Spinal cord (tissue), 10 donors: ENCODE measurements around the gene LIMS1. TPM values are rescaled to one million over a fixed set of nuclear protein-coding genes. Genes with fewer than 3 reads are reported as not detected.
A peak's percentile ranks its signal among the peaks of the same experiment; 100 is the strongest.
"Not testable (repeated sequence)": the region's sequence is repeated elsewhere in the genome, so short reads cannot be mapped to it uniquely, and the experiment has no call there.

Source experiments
- DNase-seq, 6 donors: peaks; one replicate each; pipeline versions ENCODE4 v3.0.0 to v3.0.0-alpha.2; 2013 to 2015; ENCODE audit warnings: low spot score in 6 of 6, low read depth in 4 of 6
- H3K27ac ChIP-seq: one replicate; pipeline ENCODE4 v1.5.1; 2013; ENCODE audit warnings: low read depth, low read length, control low read depth
- H3K27me3 ChIP-seq: one replicate; pipeline ENCODE4 v1.6.1; 2013; ENCODE audit warnings: low read length; ENCODE audit not compliant: control insufficient read depth, insufficient read depth
- H3K36me3 ChIP-seq: one replicate; pipeline ENCODE4 v1.6.1; 2013; ENCODE audit warnings: low read length; ENCODE audit not compliant: control insufficient read depth, insufficient read depth
- H3K4me1 ChIP-seq: one replicate; pipeline ENCODE4 v1.6.1; 2013; ENCODE audit warnings: low read length; ENCODE audit not compliant: control insufficient read depth, insufficient read depth
- H3K4me3 ChIP-seq: one replicate; pipeline ENCODE4 v1.5.1; 2013; ENCODE audit warnings: low read depth, low read length, control low read depth
- H3K9me3 ChIP-seq: one replicate; pipeline ENCODE4 v1.6.1; 2013; ENCODE audit warnings: low read length; ENCODE audit not compliant: control insufficient read depth, insufficient read depth
- WGBS: methylation state at CpG from one replicate; pipeline ENCODE4 v1.1.5; 2013; ENCODE audit warnings: missing lambda C conversion rate; ENCODE audit not compliant: insufficient coverage; 5-methylcytosine and 5-hydroxymethylcytosine counted together
- polyA plus RNA-seq, 2 donors: library from polyadenylated mRNA; unstranded; fragments of 120-200 nt; gene quantifications; one replicate each; pipeline ENCODE4 v1.2.1, GENCODE V29; 2013; ENCODE audit not compliant: insufficient read length in 2 of 2
- total RNA-seq, 2 donors: library from RNA; depleted of rRNA in 1 of 2; stranded (reverse); fragments of 120-200 nt in 1 of 2; fragments of >200 nt in 1 of 2; gene quantifications; one replicate each; pipeline versions ENCODE4 v1.2.3 to v1.2.4, GENCODE V29; 2013 to 2014
- donor health status: healthy.

Gene LIMS1
- total and polyA plus RNA-seq, 4 donors, result 26.2 to 46.1 (median 38.7) TPM

DNA sequence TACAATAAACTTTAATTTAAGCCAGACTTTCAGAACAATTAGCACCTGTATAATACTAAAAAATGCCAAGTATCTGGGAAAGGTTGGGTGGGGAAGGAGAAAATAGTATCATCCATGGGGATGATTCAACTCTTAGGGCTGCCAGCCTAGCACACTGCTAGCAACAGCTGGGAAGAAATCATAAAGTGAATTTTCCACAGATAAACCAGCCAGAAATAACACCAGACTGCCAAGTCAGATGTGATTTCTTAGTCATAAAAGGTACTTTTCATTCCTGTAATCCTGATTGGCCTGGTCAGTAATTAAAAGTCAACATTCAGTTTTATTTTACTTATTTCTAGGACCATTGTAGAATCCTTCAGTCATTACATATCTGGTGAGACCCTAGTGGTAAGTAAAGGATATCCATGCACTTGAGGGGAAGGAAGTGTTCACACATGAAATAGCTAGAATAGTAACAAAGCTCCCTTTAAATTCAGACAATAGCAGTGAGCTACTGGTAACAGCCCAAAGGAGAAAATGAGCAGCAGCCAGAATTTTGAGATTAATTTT, 59.4 kb downstream of the LIMS1 start:
- H3K27me3 ChIP-seq, result no peaks in the 10 kb centered on the region
- peak in 2 of 6 donors; percentile 41 to 44 for DNase-seq
- peak overlapping the region; percentile 65 for H3K27ac ChIP-seq
- no peaks in the 10 kb centered on the region for H3K9me3 ChIP-seq
- H3K4me1 ChIP-seq, result no peaks in the 10 kb centered on the region
- H3K4me3 ChIP-seq, result no peak overlapping the region
- H3K36me3 ChIP-seq, result no peaks in the 10 kb centered on the region

DNA sequence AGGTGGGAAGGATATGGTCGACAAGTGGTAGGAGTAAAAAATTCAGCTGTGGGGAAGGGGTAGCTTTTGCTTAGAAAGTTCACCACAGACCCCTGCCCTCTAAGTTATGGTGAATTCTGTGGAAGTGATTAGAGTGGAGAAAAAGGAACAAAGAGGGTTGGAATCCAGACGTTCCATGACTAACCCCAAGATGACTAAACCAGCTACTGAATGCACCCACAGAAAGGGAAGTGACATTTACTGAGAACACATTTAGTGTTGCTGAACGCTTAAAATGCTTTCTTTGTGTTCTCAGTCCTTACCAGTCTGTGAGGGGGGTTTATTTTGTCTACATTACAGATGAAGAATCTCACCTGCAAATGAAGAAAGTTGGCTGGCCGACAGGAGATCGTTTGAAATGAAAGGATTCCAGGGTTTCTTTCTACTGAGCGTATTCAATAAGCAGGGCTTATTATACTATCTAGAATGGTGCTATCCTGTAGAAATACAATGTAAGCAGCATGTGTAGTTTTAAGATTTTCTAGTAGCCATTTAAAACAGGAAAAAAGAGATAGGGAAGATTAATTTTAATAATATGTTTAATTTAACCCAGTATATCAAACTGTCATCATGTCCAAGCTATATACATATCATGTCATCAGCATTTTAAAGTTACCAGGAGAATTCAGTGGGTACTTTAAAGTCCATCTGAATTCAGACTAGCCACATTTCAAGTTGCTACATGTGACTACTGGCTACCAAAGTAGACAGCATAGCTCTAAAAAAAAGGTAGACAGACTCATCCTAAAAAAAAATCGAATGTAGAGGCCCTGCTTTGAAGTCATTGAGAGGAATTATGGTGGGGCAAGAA, 60.1 kb downstream of the LIMS1 start:
- Histone ChIP-seq H3K4me1 (no peaks in the 10 kb centered on the region), H3K27me3 (no peaks in the 10 kb centered on the region), H3K9me3 (no peaks in the 10 kb centered on the region), H3K36me3 (no peaks in the 10 kb centered on the region), H3K27ac (peak overlapping the region; percentile 65), H3K4me3 (no peak overlapping the region)
- WGBS, result 22% methylated on average over 1 of the region's 7 CpGs
- peak in 1 of 6 donors; percentile 38 for DNase-seq

DNA sequence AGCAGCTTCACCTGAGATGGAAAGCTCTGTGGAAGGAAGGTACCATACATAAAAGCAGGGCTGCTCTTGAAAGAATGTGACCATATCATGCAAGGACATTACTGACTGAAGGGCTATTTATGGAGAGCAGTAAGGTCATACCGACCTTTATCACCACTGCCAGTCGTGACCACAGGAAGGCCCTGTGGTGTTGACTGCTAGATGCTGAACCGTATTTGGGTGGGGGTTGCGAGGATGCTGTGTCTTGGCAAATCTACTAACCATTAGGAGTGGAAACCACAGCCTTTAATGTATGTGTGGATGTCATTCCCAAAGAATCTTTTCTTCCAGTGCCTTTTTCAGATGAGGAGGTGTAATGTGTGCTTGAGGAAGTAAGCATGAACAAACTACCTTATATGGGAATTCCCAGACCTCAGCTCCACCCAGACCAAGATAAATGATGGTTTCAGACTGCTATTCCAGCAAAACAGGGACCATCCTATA, 60.8 kb downstream of the LIMS1 start:
- DNase-seq, result no peak
- Histone ChIP-seq H3K4me3 (no peak overlapping the region), H3K4me1 (no peaks in the 10 kb centered on the region), H3K36me3 (no peaks in the 10 kb centered on the region), H3K9me3 (no peaks in the 10 kb centered on the region), H3K27me3 (no peaks in the 10 kb centered on the region), H3K27ac (peak overlapping the region; percentile 65)
- WGBS, result 93% methylated on average over 2 of the region's 4 CpGs

DNA sequence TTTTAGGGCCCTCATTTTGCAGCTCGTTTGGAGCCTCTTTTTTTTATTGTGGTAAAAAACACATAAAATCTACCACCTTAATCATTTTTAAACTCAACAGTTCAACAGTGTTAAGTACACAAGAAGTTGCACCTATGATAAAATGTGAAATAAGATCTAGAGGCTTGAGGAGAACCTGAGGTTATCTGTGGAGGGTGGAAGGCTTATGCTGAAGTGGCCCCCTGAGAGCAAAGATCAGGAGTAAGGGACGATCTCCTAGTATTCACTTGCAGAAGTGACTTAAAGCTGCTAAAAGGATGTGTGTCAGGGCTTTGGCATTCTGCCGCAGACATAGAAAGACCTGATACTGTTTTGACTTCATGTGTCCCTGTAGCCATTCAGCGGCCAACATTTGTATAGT, 61.5 kb downstream of the LIMS1 start:
- not testable (repeated sequence) for H3K36me3 ChIP-seq, H3K27ac ChIP-seq, H3K27me3 ChIP-seq, H3K4me1 ChIP-seq, DNase-seq, H3K9me3 ChIP-seq, H3K4me3 ChIP-seq
- 29% methylated on average over 1 of the region's 4 CpGs for WGBS

DNA sequence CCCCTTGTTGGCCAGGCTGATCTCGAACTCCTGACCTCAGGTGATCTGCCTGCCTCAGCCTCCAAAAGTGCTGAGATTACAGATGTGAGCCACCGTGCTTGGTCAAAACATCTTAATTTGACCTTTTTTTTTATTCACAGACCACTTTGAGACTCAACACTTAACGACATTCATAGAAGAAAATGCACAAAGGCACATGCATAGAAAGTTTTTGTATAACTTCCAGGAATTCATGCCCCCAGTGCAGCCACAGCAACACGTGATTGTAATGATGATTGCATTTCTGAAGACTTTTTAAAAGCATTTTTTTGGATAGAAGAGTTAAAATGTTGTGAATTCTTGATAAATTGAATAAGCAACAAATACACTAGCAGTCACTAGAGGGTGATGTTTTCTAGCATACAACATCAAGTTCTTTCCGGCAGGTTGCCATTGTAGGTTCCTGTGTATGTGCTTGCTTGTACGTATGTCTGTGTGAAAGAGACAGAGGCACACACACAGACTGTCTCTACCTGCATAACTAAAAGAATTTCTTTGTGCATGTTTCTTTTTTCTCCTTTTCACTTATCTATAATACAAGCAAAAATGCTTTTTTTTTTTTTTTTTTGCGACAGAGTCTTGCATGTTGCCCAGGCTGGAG, 63.0 kb downstream of the LIMS1 start:
- not testable (repeated sequence) for H3K27ac ChIP-seq, H3K4me3 ChIP-seq, H3K9me3 ChIP-seq, H3K4me1 ChIP-seq, H3K36me3 ChIP-seq, H3K27me3 ChIP-seq
- peak in 2 of 6 donors; percentile 66 to 67 for DNase-seq
- WGBS, result 13% methylated on average over 1 of the region's 7 CpGs

DNA sequence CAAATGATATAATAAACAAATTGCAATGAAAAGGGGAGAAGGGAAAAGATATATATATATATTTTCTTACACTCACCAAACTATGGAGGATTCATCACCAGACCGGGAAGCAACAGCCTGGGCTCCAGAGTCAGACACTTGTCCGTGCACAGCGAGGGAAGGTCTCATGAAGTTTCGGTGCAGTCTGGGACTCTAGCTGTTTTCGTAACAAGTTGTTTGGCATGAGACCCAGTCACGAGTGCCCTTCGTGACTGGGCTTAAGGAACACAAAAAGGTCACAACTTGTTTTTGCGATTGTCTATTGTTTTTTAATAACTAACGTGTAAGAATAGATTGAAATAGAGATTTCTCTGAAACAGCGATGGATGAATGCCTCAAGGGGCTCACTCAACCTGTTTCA, 66.9 kb downstream of the LIMS1 start:
- H3K4me1 ChIP-seq, H3K27ac ChIP-seq, H3K36me3 ChIP-seq, H3K4me3 ChIP-seq, H3K9me3 ChIP-seq, DNase-seq, H3K27me3 ChIP-seq: not testable (repeated sequence)
- WGBS, result 85% methylated on average over 7 of the region's 10 CpGs

DNA sequence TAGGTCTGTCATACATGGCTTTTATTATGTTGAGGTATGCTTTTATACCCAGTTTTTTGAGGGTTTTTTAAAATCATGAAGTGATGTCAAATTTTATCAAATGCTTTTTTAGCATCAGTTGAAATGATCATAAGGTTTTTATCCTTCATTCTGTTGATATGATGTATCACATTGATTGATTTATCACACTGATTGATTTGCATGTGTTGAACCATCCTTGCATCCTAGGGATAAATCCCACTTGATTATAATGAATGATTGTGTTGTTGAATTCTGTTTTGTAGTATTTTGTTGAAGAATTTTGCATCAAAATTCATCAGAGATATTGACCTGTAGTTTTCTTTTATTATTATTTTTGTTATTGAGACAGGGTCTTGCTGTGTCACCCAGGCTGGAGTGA, 68.2 kb downstream of the LIMS1 start:
- no peaks in the 10 kb centered on the region for H3K36me3 ChIP-seq
- no peaks in the 10 kb centered on the region for H3K27me3 ChIP-seq
- no peak overlapping the region for H3K4me3 ChIP-seq
- no peaks in the 10 kb centered on the region for H3K4me1 ChIP-seq
- H3K9me3 ChIP-seq, result no peaks in the 10 kb centered on the region
- DNase-seq, result no peak
- no peak overlapping the region for H3K27ac ChIP-seq

DNA sequence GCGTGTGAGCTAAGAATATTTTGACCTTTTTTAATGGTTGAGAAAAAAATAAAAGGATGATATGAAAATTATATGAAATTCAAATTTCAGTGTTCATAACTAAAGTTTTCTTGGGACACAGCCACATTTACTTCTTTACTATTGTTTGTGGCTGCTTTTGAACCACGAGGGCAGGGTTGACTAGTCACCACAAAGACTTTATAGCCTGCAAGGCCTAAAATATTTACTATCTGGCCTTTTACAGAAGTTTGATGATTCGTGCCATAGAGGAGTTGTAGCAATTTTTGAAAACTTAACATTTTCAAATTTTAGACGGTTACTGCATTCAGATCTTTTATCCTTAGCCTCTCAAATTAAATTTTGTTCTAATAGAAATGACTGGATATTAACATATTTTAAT, 69.9 kb downstream of the LIMS1 start:
- no peaks in the 10 kb centered on the region for H3K27me3 ChIP-seq
- H3K36me3 ChIP-seq, result no peaks in the 10 kb centered on the region
- WGBS, result no CpG with 5 or more reads among the region's 4 CpGs
- no peak overlapping the region for H3K4me3 ChIP-seq
- H3K27ac ChIP-seq, result no peak overlapping the region
- H3K4me1 ChIP-seq, result no peaks in the 10 kb centered on the region
- no peak for DNase-seq
- H3K9me3 ChIP-seq, result no peaks in the 10 kb centered on the region

DNA sequence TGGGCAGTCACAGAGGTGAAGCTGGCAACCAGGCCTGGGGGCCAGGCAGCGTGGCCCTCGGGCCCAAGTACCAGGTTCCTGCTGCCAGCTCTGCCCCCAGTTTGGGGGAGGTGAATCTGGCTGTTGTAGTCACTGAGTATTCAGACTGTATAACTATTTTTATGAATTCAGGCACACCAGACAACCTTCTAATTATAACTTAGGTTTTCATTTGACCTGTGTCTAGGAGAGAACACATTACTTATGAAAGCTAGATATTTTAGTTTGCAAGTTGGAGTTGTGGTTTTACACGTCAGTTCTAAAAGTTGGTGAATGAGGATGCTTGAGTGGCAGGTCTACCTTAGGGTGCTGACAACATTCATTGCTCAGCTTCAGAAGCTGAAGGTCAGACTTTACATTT, 71.7 kb downstream of the LIMS1 start:
- 88% methylated on average over 3 of the region's 3 CpGs for WGBS

More for the DNA sequence above, 71.7 kb downstream of the LIMS1 start:
- H3K4me1 ChIP-seq, result no peaks in the 10 kb centered on the region
- DNase-seq, result no peak
- H3K27me3 ChIP-seq, result no peaks in the 10 kb centered on the region
- no peaks in the 10 kb centered on the region for H3K9me3 ChIP-seq
- no peaks in the 10 kb centered on the region for H3K36me3 ChIP-seq
- H3K27ac ChIP-seq, result no peak overlapping the region
- H3K4me3 ChIP-seq, result no peak overlapping the region
